ENCODE measurements around the gene PTGES. TPM values are rescaled to one million over a fixed set of nuclear protein-coding genes. Genes with fewer than 3 reads are reported as not detected.

The PTGES gene
- total RNA-seq, 1 donor from 2014 or later = 11.1 TPM

GRCh38 chr9:129720865-129721545, 31.8 kb downstream of the PTGES start:
- DNase-seq (ENCODE audit: low read depth) (no peak), FAIRE-seq (no peak)
- H3K4me3 ChIP-seq (ENCODE audit: low read depth, low read length) = no peak overlapping the region
- no peaks in the 10 kb centered on the region for H3K36me3 ChIP-seq (ENCODE audit: control insufficient read depth, insufficient read depth, low read length)
- no peak for TF ChIP-seq CTCF (IDR thresholded peaks at IDR 0.05; ENCODE audit: insufficient read depth, low read length, severe bottlenecking)
- H3K27me3 ChIP-seq (ENCODE audit: control insufficient read depth, insufficient read depth, low read length) = peaks cover 8% of the 10 kb centered on the region

- FAIRE-seq (no peak), DNase-seq (ENCODE audit: low read depth) (no peak)
- no peaks in the 10 kb centered on the region for H3K36me3 ChIP-seq (ENCODE audit: control insufficient read depth, insufficient read depth, low read length)
- no peak overlapping the region for H3K4me3 ChIP-seq (ENCODE audit: low read depth, low read length)
- peak; percentile 34 for TF ChIP-seq CTCF (IDR thresholded peaks at IDR 0.05; ENCODE audit: insufficient read depth, low read length, severe bottlenecking)
- H3K27me3 ChIP-seq (ENCODE audit: control insufficient read depth, insufficient read depth, low read length) = peaks cover 8% of the 10 kb centered on the region
These were observed 32.5 kb downstream of the PTGES start for GRCh38 chr9:129720181-129720864.

GRCh38 chr9:129719135-129719534, 33.7 kb downstream of the PTGES start:
- no peaks in the 10 kb centered on the region for H3K36me3 ChIP-seq (ENCODE audit: control insufficient read depth, insufficient read depth, low read length)
- FAIRE-seq = no peak
- peak; percentile 10 for TF ChIP-seq CTCF (IDR thresholded peaks at IDR 0.05; ENCODE audit: insufficient read depth, low read length, severe bottlenecking)
- peaks cover 9% of the 10 kb centered on the region for H3K27me3 ChIP-seq (ENCODE audit: control insufficient read depth, insufficient read depth, low read length)
- no peak for DNase-seq (ENCODE audit: low read depth)
- H3K4me3 ChIP-seq (ENCODE audit: low read depth, low read length) = no peak overlapping the region

- H3K4me3 ChIP-seq (ENCODE audit: low read depth, low read length) = no peak overlapping the region
- peaks cover 9% of the 10 kb centered on the region for H3K27me3 ChIP-seq (ENCODE audit: control insufficient read depth, insufficient read depth, low read length)
- TF ChIP-seq CTCF (IDR thresholded peaks at IDR 0.05; ENCODE audit: insufficient read depth, low read length, severe bottlenecking) = no peak
- no peak for DNase-seq (ENCODE audit: low read depth)
- no peaks in the 10 kb centered on the region for H3K36me3 ChIP-seq (ENCODE audit: control insufficient read depth, insufficient read depth, low read length)
- FAIRE-seq = no peak
These were observed 34.2 kb downstream of the PTGES start for GRCh38 chr9:129718647-129719046.

- FAIRE-seq (no peak), DNase-seq (ENCODE audit: low read depth) (no peak)
- H3K36me3 ChIP-seq (ENCODE audit: control insufficient read depth, insufficient read depth, low read length) = no peaks in the 10 kb centered on the region
- H3K27me3 ChIP-seq (ENCODE audit: control insufficient read depth, insufficient read depth, low read length) = peaks cover 5% of the 10 kb centered on the region
- TF ChIP-seq CTCF (IDR thresholded peaks at IDR 0.05; ENCODE audit: insufficient read depth, low read length, severe bottlenecking) = no peak
- no peak overlapping the region for H3K4me3 ChIP-seq (ENCODE audit: low read depth, low read length)
These were observed 34.9 kb downstream of the PTGES start for GRCh38 chr9:129717991-129718390.

Measured in bronchial epithelial cell (primary cell).